ENCODE results near the gene TACSTD2.

DNA sequence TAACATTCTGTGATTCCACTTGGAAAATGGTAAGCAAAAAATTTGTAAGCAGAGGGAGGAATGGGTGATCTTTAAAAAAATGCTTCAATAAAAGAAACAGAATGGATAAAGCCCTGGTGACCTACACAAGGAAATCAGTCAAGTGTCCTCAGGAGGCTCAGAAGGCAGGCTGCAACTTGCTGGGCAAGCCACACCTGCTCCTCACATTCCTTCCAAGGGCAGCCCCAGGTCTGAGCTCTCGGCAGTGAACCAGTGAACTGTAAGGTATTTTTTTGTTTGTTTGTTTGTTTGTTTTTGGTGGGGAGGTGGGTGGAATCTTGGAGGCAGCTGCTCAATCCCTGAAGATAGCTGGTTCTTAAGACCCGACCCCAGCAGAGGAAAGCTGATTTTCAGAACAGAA is 4.4 kb downstream of the TACSTD2 start:
- no peak for TF ChIP-seq POLR2A (IDR thresholded peaks at IDR 0.05)
- no peak for TF ChIP-seq CTCF (IDR thresholded peaks at IDR 0.05)
